GM12801 (cell line): Measurements from ENCODE around the gene WIPF3.

ENCODE experiments used
- TF ChIP-seq, protein P1 (sequence below): IDR thresholded peaks from one replicate; pipeline ENCODE4 v1.5.1; 2011; ENCODE audit warnings: control low read depth; ENCODE audit not compliant: insufficient read length; ENCODE audit errors: extremely low read depth

Gene WIPF3

DNA sequence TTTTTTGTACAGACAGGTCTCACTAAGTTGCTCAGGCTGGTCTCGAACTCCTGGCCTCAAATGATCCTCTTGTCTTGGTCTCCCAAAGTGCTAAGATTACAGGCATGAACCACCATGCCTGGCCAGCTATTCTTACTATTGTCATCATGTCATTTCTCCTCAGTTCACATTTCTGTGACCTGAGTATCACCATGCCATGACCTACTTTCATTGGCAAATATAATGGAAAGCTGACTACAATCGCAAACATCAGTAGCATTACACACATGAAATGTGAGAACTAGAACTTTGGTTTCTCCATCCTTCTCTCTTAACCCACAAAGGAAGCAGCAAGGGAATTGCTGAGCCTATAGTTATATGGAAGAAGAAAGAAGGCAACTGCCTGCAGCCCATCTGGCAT, 26.0 kb upstream of the WIPF3 start:
- TF ChIP-seq, protein P1, sequence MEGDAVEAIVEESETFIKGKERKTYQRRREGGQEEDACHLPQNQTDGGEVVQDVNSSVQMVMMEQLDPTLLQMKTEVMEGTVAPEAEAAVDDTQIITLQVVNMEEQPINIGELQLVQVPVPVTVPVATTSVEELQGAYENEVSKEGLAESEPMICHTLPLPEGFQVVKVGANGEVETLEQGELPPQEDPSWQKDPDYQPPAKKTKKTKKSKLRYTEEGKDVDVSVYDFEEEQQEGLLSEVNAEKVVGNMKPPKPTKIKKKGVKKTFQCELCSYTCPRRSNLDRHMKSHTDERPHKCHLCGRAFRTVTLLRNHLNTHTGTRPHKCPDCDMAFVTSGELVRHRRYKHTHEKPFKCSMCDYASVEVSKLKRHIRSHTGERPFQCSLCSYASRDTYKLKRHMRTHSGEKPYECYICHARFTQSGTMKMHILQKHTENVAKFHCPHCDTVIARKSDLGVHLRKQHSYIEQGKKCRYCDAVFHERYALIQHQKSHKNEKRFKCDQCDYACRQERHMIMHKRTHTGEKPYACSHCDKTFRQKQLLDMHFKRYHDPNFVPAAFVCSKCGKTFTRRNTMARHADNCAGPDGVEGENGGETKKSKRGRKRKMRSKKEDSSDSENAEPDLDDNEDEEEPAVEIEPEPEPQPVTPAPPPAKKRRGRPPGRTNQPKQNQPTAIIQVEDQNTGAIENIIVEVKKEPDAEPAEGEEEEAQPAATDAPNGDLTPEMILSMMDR: no peak

DNA sequence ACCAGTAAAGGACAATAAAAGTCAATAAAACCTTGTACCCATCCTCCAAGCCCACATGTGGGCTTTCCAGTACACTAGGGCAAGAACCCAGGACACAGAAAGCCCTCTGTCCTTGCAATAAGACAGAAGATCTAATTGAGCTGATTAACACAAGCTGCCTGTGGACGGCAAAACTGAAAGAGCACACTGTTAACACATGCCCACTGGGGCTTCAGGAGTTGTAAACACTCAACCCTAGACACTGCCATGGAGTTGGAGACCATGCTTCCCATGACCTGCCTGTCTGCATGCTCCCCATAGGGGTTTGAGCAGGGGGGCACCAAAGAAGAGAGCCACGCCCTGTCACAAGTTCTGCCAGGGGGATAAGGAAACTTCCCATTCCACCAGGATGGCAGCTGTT, 22.6 kb upstream of the WIPF3 start:
- TF ChIP-seq, protein P1: no peak

DNA sequence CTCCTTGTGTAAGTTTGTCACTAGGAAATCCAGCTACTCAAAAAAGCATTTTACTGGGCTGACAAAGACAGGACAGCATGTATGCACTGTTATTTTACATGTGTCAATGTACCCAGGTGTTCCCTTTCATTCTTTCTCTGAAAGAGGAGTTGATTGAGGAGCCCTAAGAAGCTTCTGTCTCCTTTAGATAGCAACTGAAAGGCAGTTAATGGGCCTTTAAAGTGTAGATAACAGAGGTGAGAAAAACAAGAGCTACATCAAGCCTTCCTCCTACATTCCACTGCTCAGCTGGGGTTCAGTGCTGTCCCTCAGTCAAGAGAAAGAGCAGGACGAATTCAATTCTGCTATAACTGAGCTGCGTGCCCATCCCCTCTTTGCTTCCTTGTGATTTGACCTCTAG, 12.8 kb upstream of the WIPF3 start:
- TF ChIP-seq, protein P1: no peak

DNA sequence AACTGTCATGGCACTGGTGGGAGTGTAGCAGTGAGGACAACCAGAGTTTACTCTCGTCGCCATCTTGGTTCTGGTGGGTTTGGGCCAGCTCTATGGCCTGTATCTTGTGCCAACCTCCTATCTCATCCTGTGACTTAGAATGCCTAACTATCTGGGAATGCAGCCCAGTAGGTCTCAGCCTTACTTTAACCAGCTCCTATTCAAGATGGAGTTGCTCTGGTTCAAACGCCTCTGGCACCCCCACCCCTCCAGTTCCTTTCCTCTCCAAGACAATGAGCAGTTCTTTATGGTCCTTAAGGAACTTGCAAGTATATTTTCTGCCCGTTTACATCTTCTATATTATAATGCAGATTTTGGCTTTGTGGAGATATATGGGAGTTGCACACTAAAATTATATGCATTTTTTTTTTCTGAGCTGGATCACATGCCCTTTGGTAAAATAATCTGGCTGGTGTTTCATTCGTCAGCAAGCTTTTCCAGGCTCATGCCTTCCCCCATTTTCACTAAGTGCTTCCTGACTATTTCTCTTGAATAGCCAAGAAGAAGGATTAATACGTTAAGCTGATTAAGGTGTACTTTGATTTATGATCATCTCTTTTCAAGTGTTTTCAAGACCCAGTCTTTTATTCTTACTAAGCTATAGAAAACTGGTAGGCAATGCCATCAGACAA, 11.2 kb upstream of the WIPF3 start:
- TF ChIP-seq, protein P1: no peak

DNA sequence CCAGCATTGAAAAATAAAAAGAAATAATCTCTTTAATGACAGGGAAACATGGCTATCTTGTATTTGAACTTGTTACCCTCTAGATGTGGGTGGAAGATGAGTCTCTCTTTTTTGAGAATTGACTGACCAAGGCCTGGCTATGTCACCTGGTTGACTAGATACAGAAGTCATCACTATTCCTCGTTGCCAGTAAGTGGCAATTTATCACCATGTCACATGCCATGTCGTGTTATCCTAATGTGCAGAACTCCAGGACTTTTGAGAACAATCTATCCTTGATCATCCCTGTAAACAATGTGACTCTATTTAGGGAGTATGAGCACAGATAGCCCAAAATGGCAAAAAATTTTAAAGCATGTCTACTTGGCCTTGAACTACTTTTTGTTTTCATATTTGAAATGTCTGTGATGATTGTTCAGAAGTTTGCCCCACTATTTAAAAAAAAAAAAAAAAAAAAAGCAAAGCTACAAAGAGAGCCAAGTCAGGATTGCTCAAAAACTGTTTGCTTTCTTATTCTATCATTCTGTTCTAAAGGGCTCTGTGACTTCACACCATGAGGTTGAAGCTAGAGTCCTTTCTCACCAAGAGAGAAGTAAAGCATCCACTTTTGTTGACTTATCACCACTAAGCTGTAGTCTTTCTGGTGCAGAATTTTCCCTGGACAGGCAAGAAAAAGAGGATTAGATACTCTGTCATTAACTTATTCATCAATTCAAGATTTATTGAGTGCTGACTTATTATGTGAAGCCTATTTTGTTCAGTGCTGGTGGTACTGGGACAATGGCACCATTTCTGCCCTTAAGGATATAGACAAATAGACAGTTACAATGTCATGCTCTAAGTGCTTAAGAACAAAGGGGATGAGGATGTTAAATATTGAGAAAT, 10.4 kb upstream of the WIPF3 start:
- TF ChIP-seq, protein P1: no peak

DNA sequence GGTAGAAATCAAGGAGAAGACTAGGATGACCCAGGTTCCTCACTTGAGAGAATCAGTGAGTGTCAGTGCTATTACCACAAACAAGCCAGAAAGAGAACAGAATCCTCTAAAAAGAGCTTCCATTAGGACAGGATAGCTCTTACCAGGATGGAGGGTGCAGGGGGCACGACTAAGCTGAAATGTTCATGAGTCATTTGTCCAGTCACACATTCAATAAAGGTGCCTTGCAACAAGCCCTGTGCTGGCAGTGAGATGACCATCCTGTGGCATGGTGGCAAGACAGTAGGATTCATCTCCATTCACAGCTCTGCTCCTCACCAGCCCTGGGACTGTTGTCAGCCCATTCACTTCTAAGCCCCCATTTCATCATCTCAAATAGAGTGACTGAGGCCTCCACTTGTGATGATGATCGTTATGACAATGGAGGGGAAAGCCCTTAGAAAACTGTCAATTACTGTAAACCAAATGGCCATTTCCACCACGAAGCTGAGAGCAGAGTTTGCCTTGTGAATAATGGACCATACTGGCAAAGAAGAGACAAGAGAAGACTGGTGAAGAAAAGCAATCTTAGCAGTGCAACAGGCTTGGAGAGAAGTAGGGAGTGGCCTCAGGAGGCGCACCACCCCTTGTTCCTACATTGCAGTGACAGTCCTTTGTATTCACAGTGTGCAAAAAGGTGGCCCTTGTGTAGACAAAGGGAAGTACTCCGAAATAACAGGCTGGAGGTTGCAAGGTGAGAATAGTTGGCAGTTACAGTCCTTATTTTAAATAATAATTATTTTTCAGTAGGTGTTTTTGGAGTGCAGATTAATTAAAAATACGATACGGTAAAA, 9.0 kb upstream of the WIPF3 start:
- TF ChIP-seq, protein P1: no peak

DNA sequence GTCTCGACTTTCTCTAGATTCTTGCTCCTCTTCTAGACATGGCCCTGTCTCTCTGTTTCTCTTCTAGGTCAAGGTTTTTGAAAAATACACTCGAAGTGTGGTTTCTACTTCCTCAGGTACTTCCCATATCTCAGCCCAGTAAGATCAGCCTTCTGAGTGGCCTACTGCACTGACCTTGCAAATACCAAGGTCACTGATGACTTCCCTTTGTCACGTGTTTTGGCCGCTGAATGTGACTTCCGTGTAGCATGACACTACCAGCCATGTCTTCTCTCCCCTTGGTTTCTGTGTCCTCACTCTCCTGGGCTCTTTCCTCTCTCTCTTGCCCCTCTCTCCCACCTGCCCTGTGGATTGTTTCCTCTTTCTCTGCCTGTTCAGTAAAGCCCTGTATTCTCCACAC, 7.9 kb upstream of the WIPF3 start:
- TF ChIP-seq, protein P1: no peak
